Osteocyte (in vitro differentiated cells): Measurements from ENCODE around the gene HLA-G. TPM values are rescaled to one million over a fixed set of nuclear protein-coding genes. Genes with fewer than 3 reads are reported as not detected.

Source experiments
- DNase-seq: peaks from one replicate; pipeline ENCODE4 v3.0.0; 2021; ENCODE audit warnings: mixed read lengths; ENCODE audit not compliant: unreplicated experiment; ENCODE audit errors: extremely low spot score
- H3K27ac Mint-ChIP-seq: one replicate; pipeline ENCODE4 v1.8.0; 2021; ENCODE audit warnings: mild to moderate bottlenecking, mixed read lengths; ENCODE audit not compliant: unreplicated experiment
- H3K27me3 Mint-ChIP-seq: one replicate; pipeline ENCODE4 v1.8.0; 2021; ENCODE audit warnings: mixed read lengths; ENCODE audit not compliant: unreplicated experiment
- H3K36me3 Mint-ChIP-seq: one replicate; pipeline ENCODE4 v1.8.0; 2021; ENCODE audit warnings: mixed read lengths; ENCODE audit not compliant: unreplicated experiment
- H3K4me1 Mint-ChIP-seq: one replicate; pipeline ENCODE4 v1.8.0; 2021; ENCODE audit warnings: mixed read lengths; ENCODE audit not compliant: unreplicated experiment
- H3K4me3 Mint-ChIP-seq: one replicate; pipeline ENCODE4 v1.8.0; 2021; ENCODE audit warnings: mild to moderate bottlenecking, moderate library complexity, mixed read lengths; ENCODE audit not compliant: unreplicated experiment
- H3K9me3 Mint-ChIP-seq: one replicate; pipeline ENCODE4 v1.8.0; 2021; ENCODE audit warnings: mixed read lengths; ENCODE audit not compliant: unreplicated experiment
- total RNA-seq: library from RNA; stranded (reverse); gene quantifications from 2 replicates; pipeline ENCODE4 v1.2.1, GENCODE V29; 2021
- TF ChIP-seq, protein P1 (sequence below): fragments of 200-600 bp; sonication (generic); IDR thresholded peaks from 2 replicates; pipeline ENCODE4 v1.5.0; 2021; ENCODE audit warnings: antibody characterized with exemption, mild to moderate bottlenecking, moderate library complexity

HLA-G gene
- total RNA-seq, 1 donor from 2014 or later = 0.32 TPM

DNA sequence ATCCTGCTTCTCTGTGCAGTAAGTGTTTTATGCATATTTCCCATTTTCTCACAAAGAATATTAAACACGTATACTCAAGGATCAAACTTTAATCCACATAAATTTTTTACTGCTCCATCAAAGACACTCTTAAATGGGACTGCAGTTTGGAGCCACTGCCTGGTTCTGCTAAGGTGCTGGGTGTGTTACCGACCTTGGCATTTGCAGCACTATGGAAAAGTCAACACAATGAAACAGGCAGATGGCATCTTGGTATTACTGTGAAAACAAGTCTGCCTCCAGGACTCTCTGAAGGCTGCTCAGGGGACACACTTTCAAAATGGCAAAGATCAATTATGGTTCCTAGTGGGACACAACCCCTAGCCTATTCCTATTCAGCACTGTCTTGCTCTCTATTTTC lies 17.3 kb upstream of the HLA-G start:
- Mint-ChIP-seq H3K36me3 (no peaks in the 10 kb centered on the region), H3K4me1 (no peaks in the 10 kb centered on the region), H3K27me3 (peaks cover 41% of the 10 kb centered on the region), H3K27ac (no peak overlapping the region), H3K9me3 (peaks cover under 1% of the 10 kb centered on the region), H3K4me3 (no peak overlapping the region)
- TF ChIP-seq, protein P1, sequence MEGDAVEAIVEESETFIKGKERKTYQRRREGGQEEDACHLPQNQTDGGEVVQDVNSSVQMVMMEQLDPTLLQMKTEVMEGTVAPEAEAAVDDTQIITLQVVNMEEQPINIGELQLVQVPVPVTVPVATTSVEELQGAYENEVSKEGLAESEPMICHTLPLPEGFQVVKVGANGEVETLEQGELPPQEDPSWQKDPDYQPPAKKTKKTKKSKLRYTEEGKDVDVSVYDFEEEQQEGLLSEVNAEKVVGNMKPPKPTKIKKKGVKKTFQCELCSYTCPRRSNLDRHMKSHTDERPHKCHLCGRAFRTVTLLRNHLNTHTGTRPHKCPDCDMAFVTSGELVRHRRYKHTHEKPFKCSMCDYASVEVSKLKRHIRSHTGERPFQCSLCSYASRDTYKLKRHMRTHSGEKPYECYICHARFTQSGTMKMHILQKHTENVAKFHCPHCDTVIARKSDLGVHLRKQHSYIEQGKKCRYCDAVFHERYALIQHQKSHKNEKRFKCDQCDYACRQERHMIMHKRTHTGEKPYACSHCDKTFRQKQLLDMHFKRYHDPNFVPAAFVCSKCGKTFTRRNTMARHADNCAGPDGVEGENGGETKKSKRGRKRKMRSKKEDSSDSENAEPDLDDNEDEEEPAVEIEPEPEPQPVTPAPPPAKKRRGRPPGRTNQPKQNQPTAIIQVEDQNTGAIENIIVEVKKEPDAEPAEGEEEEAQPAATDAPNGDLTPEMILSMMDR = no peak
- peak; percentile 10 for DNase-seq

DNA sequence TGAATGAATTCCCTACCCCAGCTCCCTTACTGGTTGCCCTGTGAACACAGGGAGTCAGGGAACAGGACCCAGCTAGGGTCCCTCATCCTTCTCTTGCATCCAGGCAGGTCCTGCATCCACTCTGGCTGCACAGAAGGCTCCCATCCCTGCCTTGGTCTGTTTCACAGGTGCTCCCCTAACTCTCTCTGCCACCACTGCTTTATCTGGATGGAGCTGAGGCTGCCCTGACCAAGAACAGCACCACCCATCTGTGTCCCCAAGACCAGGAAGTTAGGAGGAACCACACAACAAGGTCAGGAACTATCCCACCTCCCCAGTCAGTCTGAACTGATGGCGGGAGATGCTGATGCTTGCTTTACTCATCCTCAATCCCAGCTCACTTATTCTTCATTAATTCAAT lies 16.2 kb upstream of the HLA-G start:
- no peak overlapping the region for H3K27ac Mint-ChIP-seq

DNA sequence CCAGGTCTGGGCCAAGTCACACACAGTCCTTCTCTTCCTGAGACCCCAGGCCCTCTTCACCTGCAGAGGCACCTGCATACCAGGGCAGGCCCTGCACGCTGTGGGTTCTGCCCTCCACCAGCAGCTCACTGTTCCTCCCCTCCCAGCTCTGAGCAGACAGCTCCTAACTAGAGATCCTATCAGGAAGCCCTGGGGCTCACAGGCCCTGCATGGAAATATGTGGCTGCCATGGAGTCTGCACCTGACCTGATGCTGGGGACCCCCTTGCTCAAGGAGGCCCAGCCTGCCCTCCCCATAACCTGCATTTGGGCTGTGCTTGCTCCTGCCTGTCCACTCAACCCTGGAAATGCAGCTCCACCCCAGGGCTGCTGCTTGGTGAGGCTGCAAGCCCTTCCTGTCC lies 14.6 kb upstream of the HLA-G start:
- TF ChIP-seq, protein P1 = no peak
- DNase-seq = peak; percentile 67
- H3K27me3 Mint-ChIP-seq = peaks cover 31% of the 10 kb centered on the region
- no peaks in the 10 kb centered on the region for H3K9me3 Mint-ChIP-seq
- H3K36me3 Mint-ChIP-seq = no peaks in the 10 kb centered on the region
- no peak overlapping the region for H3K27ac Mint-ChIP-seq
- H3K4me1 Mint-ChIP-seq = no peaks in the 10 kb centered on the region
- no peak overlapping the region for H3K4me3 Mint-ChIP-seq

More for the DNA sequence above, 16.2 kb upstream of the HLA-G start:
- H3K27me3 Mint-ChIP-seq = peaks cover 41% of the 10 kb centered on the region
- H3K4me3 Mint-ChIP-seq = no peak overlapping the region
- DNase-seq = no peak
- TF ChIP-seq, protein P1 = no peak
- H3K36me3 Mint-ChIP-seq = no peaks in the 10 kb centered on the region
- no peaks in the 10 kb centered on the region for H3K4me1 Mint-ChIP-seq
- no peaks in the 10 kb centered on the region for H3K9me3 Mint-ChIP-seq

DNA sequence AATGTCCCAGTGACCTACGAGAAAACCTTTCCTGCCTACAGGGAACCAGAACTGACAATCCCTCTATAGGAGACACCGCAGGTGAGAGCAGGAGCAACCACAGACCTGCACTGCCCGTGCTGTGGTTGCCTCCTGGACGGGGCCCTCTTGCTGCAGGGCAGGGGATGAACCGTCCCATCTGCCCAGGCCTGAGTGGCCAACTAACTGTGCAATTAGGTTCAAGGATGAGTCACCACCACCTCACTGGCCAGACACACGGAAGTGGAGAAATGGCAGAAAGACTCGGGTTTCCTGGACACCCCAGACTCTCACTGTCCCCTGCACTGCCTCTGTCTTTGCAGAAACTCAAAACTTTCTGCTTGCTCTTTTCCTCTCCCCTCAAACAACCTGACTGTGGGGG lies 13.8 kb upstream of the HLA-G start:
- H3K36me3 Mint-ChIP-seq = no peaks in the 10 kb centered on the region
- no peaks in the 10 kb centered on the region for H3K4me1 Mint-ChIP-seq
- TF ChIP-seq, protein P1 = no peak
- no peaks in the 10 kb centered on the region for H3K9me3 Mint-ChIP-seq
- peak; percentile 48 for DNase-seq
- no peak overlapping the region for H3K4me3 Mint-ChIP-seq
- H3K27ac Mint-ChIP-seq = no peak overlapping the region
- peaks cover 26% of the 10 kb centered on the region for H3K27me3 Mint-ChIP-seq

DNA sequence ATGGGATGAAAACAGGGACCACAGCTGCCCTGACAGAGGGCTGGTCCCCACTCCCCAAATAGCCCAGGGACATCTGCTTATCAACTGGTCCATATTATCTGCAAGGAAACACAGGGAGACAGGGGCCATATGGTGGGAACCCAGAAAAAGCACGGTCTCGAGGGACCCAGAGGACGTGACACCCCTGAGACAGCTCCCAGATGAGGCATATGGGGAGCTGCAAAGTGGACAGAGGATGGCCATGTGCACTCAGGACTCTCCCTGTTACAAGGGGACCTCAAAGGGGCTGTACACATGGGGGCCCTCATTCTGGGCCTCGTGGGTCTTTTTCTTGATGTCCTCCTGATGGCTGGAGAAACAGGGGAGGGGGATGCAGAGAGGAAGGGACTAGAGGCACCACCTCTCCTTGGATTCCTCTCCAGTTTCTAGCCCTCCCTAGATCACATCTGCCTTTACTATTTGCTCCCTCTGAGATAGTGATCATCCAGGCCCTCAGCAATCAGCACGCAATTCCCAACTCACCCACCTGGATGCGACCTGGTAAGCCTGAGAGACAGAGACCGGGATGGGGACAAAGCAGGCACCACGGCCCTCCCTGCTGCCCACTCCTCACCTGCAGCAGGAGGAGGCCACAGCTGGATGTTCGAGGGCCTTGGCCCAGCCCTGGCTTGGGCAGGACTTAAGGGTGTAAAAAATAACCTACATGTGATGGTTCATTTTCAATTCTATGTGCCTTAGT lies 13.1 kb upstream of the HLA-G start:
- no peaks in the 10 kb centered on the region for H3K9me3 Mint-ChIP-seq
- peak; percentile 63 for DNase-seq
- no peak overlapping the region for H3K4me3 Mint-ChIP-seq
- no peaks in the 10 kb centered on the region for H3K36me3 Mint-ChIP-seq
- H3K4me1 Mint-ChIP-seq = no peaks in the 10 kb centered on the region
- H3K27ac Mint-ChIP-seq = no peak overlapping the region
- peaks cover 22% of the 10 kb centered on the region for H3K27me3 Mint-ChIP-seq
- TF ChIP-seq, protein P1 = no peak
